ENCODE measurements around the gene LILRB3.

The LILRB3 gene

GRCh38 chr19:54193011-54193410, 29.8 kb downstream of the LILRB3 start:
- no peak overlapping the region for H3K27ac ChIP-seq
- DNase-seq (ENCODE audit: low spot score): no peak
- TF ChIP-seq, protein P1, sequence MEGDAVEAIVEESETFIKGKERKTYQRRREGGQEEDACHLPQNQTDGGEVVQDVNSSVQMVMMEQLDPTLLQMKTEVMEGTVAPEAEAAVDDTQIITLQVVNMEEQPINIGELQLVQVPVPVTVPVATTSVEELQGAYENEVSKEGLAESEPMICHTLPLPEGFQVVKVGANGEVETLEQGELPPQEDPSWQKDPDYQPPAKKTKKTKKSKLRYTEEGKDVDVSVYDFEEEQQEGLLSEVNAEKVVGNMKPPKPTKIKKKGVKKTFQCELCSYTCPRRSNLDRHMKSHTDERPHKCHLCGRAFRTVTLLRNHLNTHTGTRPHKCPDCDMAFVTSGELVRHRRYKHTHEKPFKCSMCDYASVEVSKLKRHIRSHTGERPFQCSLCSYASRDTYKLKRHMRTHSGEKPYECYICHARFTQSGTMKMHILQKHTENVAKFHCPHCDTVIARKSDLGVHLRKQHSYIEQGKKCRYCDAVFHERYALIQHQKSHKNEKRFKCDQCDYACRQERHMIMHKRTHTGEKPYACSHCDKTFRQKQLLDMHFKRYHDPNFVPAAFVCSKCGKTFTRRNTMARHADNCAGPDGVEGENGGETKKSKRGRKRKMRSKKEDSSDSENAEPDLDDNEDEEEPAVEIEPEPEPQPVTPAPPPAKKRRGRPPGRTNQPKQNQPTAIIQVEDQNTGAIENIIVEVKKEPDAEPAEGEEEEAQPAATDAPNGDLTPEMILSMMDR (IDR thresholded peaks at IDR 0.05): no peak
- no peak overlapping the region for H3K4me3 ChIP-seq

GRCh38 chr19:54191811-54192453, 30.9 kb downstream of the LILRB3 start:
- no peak for DNase-seq (ENCODE audit: low spot score)
- peak overlapping the region; percentile 94 for H3K4me3 ChIP-seq
- peak overlapping the region; percentile 95 to 99 for H3K27ac ChIP-seq
- TF ChIP-seq, protein P1 (IDR thresholded peaks at IDR 0.05): no peak

DNA sequence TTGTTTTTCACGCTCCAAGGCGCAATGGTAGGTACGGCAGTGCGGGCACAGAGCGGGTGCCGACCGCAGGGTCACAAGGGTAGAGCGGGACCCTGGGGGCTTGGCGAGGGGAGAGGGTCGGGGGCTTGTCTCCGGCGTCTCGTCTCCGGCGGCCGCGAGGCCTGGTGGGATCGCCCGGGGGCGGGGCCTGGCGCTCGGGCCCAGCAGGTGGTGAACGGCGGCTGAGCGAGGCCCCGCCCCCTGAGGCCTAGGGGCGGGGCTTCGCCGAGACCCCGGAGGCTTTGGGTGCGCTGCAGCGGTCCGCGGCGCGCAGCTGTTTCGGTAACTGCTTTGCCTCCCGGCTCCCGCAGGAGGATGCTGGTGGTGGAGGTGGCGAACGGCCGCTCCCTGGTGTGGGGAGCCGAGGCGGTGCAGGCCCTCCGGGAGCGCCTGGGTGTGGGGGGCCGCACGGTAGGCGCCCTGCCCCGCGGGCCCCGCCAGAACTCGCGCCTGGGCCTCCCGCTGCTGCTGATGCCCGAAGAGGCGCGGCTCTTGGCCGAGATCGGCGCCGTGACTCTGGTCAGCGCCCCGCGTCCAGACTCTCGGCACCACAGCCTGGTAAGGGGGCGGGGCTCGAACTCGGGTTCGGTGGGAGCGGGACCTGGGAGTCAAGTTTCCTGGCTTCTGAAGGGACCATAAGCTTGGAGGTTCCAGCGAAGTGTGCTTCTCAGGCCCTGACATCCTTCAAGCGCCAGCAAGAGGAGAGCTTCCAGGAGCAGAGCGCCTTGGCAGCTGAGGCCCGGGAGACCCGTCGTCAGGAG, 31.6 kb downstream of the LILRB3 start, which contains the start of gene TSEN34:
Gene TSEN34 (plus strand): TSS at position 298 of the 800 bp plus-strand sequence. CDS start 57 bp downstream, at position 355.
- H3K27ac ChIP-seq: peak within 1 kb of the TSS; percentile 95 to 99
- peak; percentile 86 for DNase-seq (ENCODE audit: low spot score)
- TF ChIP-seq, protein P1 (IDR thresholded peaks at IDR 0.05): no peak
- peak within 1 kb of the TSS; percentile 94 for H3K4me3 ChIP-seq

DNA sequence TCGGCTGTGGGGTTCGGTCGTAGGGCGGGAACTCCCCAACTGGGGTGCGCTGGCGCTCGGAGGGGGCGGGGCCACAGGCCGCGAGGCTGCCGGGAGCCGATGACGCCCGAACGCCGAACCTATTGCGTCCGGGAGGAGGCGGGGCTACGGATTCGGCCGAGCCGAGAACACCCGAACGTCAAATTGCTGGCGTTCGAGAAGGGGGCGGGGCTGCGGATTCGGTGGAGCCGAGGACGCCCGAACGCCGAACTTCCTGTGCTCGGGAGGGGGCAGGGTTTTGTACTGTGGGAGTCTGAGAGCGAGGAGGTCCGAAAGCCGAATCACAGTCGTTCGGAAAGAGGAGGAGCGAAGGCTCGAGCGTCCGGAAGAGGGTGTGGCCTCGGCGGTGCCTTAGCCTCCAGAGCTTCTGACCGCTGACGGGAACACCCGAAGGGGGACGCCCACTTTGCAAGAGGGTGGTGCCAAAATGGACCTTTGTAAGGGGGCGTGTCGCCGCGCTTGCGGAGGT, 32.2 kb downstream of the LILRB3 start:
- TF ChIP-seq, protein P1 (IDR thresholded peaks at IDR 0.05): no peak
- H3K4me3 ChIP-seq: peak overlapping the region; percentile 94
- peak overlapping the region; percentile 95 to 99 for H3K27ac ChIP-seq
- peak; percentile 100 for DNase-seq (ENCODE audit: low spot score)

DNA sequence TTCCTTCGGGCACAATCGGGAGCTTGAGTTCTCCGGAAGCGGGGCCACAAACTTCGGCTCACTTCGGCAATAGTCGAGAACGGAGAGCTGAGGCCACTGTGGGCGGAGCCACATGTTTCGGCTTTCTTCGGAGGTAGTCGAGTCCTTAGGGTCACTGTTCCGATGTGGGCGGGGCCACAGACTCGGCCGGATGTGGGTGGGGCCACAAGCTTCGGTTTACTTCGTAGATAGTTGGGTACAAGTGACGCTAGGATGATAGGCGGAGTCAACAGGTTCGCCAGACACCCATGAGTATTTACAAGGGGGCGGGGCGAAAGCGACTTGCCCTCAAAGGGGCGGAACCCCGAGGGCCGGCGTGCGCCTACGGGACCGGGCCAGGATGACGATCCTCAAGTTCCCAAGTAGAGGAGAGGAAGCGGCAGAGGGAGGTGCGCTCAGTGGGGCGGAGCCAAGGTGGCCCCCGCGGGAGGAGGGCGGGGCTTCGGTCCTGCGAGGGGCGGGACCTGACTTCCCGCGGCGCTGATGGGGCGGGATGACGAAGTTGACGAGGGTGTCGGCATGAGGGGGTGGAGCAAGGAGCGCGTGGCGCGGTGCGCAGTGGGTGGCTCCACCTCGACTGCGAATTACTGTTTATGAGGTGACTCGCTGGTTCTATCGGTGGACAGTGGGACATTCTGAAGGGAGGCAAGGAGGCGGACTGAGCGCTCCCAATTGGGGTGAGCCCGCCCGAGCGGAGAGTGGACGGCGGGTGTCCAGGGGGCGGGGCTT, 32.9 kb downstream of the LILRB3 start:
- Histone ChIP-seq H3K27ac (peak overlapping the region; percentile 95 to 99), H3K4me3 (peak overlapping the region; percentile 94)
- DNase-seq (ENCODE audit: low spot score): peak; percentile 100
- TF ChIP-seq, protein P1 (IDR thresholded peaks at IDR 0.05): no peak

GRCh38 chr19:54189145-54189734, 33.6 kb downstream of the LILRB3 start, which contains the start of gene MBOAT7:
Gene MBOAT7 (minus strand): TSS chr19:54189580. CDS start chr19:54188508, 1,072 bp downstream.
- DNase-seq (ENCODE audit: low spot score): no peak
- Histone ChIP-seq H3K27ac (peak within 1 kb of the TSS; percentile 95 to 99), H3K4me3 (peak within 1 kb of the TSS; percentile 94)
- TF ChIP-seq, protein P1 (IDR thresholded peaks at IDR 0.05): no peak
